H1 (cell line): ENCODE data around the gene DCLRE1B.

ENCODE experiments used
- ASH2L ChIP-seq: fragments of 200-600, 300-600 bp; sonication (generic); IDR thresholded peaks from one replicate; pipeline ENCODE4 v1.7.1; 2017; ENCODE audit warnings: low read length
- ATF3 ChIP-seq: IDR thresholded peaks from 2 replicates; pipeline ENCODE4 v1.6.1; 2011; ENCODE audit warnings: low read depth, mild to moderate bottlenecking, low read length; ENCODE audit not compliant: insufficient read depth
- BCL11A ChIP-seq, 2 experiments: IDR thresholded peaks; one replicate each; pipeline ENCODE4 v1.6.1; 2011; ENCODE audit warnings: low read depth in 2 of 2, low read length in 2 of 2, mild to moderate bottlenecking in 2 of 2
- CEBPB ChIP-seq: IDR thresholded peaks from 2 replicates; pipeline ENCODE4 v1.6.1; 2012; ENCODE audit warnings: low read depth, low read length
- CTCF ChIP-seq, 3 experiments: IDR thresholded peaks; 1 replicate in 2 of 3; 2 replicates in 1 of 3; pipeline versions ENCODE4 v1.5.1 to v1.6.1; 2011; ENCODE audit warnings: low read length in 3 of 3, mild to moderate bottlenecking in 3 of 3, inconsistent platforms in 2 of 3, low read depth in 1 of 3, moderate library complexity in 1 of 3; ENCODE audit not compliant: insufficient read depth in 1 of 3; ENCODE audit errors: control extremely low read depth in 1 of 3
- GABPA ChIP-seq: IDR thresholded peaks from 2 replicates; pipeline ENCODE4 v1.6.1; 2011; ENCODE audit warnings: mild to moderate bottlenecking, low read length, moderate library complexity, borderline replicate concordance; ENCODE audit not compliant: insufficient read depth
- POLR2A ChIP-seq, 2 experiments: IDR thresholded peaks; 1 replicate in 1 of 2; 2 replicates in 1 of 2; pipeline ENCODE4 v1.6.1; 2011; ENCODE audit warnings: low read depth in 2 of 2, low read length in 2 of 2, mild to moderate bottlenecking in 2 of 2; ENCODE audit errors: control extremely low read depth in 1 of 2
- RAD21 ChIP-seq, 2 experiments: IDR thresholded peaks in 1 of 2; conservative IDR thresholded peaks in 1 of 2; 2 replicates each; pipeline ENCODE4 v1.6.1; 2011; ENCODE audit warnings: low read depth in 2 of 2, low read length in 2 of 2, improper control_type of control experiment in 1 of 2, inconsistent platforms in 1 of 2, mild to moderate bottlenecking in 1 of 2, moderate library complexity in 1 of 2
- RBBP5 ChIP-seq: IDR thresholded peaks from 2 replicates; pipeline ENCODE4 v1.7.1; 2012; ENCODE audit warnings: low read depth, mild to moderate bottlenecking, inconsistent platforms, low read length, moderate library complexity, borderline replicate concordance
- RFX5 ChIP-seq: IDR thresholded peaks from 2 replicates; pipeline ENCODE4 v1.6.1; 2011; ENCODE audit warnings: low read depth, low read length, improper control_type of control experiment, borderline replicate concordance
- SUZ12 ChIP-seq: fragments of 200-600 bp; sonication (generic); IDR thresholded peaks from 2 replicates; pipeline ENCODE4 v1.6.1; 2012; ENCODE audit warnings: mild to moderate bottlenecking, inconsistent platforms, low read length, moderate library complexity, mixed read lengths
- USF2 ChIP-seq: IDR thresholded peaks from 2 replicates; pipeline ENCODE4 v1.6.1; 2011; ENCODE audit warnings: low read length, improper control_type of control experiment
- ZNF274 ChIP-seq: IDR thresholded peaks from 2 replicates; pipeline ENCODE4 v1.7.0; 2012; ENCODE audit warnings: low read length, borderline replicate concordance; ENCODE audit errors: extremely low read depth

- no peak for TF ChIP-seq POLR2A (IDR thresholded peaks at IDR 0.05; ENCODE audit: control extremely low read depth in 1 of 2, low read depth in 2 of 2, low read length in 2 of 2)
- no peak for TF ChIP-seq RBBP5
- TF ChIP-seq CTCF (IDR thresholded peaks at IDR 0.05; ENCODE audit: control extremely low read depth in 1 of 3, insufficient read depth in 1 of 3, low read depth in 1 of 3, low read length in 3 of 3): no peak
- no peak for TF ChIP-seq BCL11A (IDR thresholded peaks at IDR 0.05; ENCODE audit: low read depth in 2 of 2, low read length in 2 of 2)
- TF ChIP-seq ZNF274: no peak
- no peak for TF ChIP-seq USF2
- TF ChIP-seq GABPA: no peak
- no peak for TF ChIP-seq SUZ12
- TF ChIP-seq ASH2L: no peak
- no peak for TF ChIP-seq RAD21 (IDR thresholded peaks at IDR 0.05 in 1 of 2, conservative IDR thresholded peaks at IDR 0.05 in 1 of 2; ENCODE audit: low read depth in 2 of 2, low read length in 2 of 2)
- no peak for TF ChIP-seq ATF3
- no peak for TF ChIP-seq CEBPB
- TF ChIP-seq RFX5: no peak
These were observed 34.3 kb upstream of the DCLRE1B start for GRCh38 chr1:113870778-113871177.
